ENCODE data around the gene C3orf70. TPM values are rescaled to one million over a fixed set of nuclear protein-coding genes. Genes with fewer than 3 reads are reported as not detected.

Gene C3orf70
- total RNA-seq, 1 donor, result not detected

- Histone ChIP-seq H3K4me1 (ENCODE audit: insufficient read depth, low read length) (no peaks in the 10 kb centered on the region), H3K4me3 (ENCODE audit: low read length) (no peak overlapping the region), H3K9me3 (ENCODE audit: low read depth, low read length) (no peaks in the 10 kb centered on the region)
These were observed 124.7 kb downstream of the C3orf70 start for GRCh38 chr3:185028121-185028520.

More at GRCh38 chr3:185028121-185028520, 124.7 kb downstream of the C3orf70 start:
- H3K27me3 ChIP-seq (ENCODE audit: insufficient read depth, low read length), result no peaks in the 10 kb centered on the region

Other genes with a start within 250 kb of the C3orf70 start
- gene EHHADH, start 101.0 kb upstream of the C3orf70 start, total RNA-seq, result under 0.01 TPM
- gene MAP3K13, start 210.1 kb upstream of the C3orf70 start, total RNA-seq, result 4.9 TPM

Data from mononuclear cell (primary cell).